Keratinocyte (primary cell): Measurements from ENCODE around the gene TIMM23B.
"Not testable (repeated sequence)": the region's sequence is repeated elsewhere in the genome, so short reads cannot be mapped to it uniquely, and the experiment has no call there.

Source experiments
- EZH2 ChIP-seq: IDR thresholded peaks from one replicate; pipeline ENCODE4 v1.6.1; 2012; ENCODE audit warnings: inconsistent platforms, mild to moderate bottlenecking, low read length, moderate library complexity
- TF ChIP-seq, protein P1 (sequence below), 3 experiments: IDR thresholded peaks in 1 of 3; conservative IDR thresholded peaks in 1 of 3; optimal IDR thresholded peaks in 1 of 3; 2 replicates in 2 of 3; 3 replicates in 1 of 3; pipeline versions ENCODE3 to v1.5.1; 2011; ENCODE audit warnings: low read length in 3 of 3, mild to moderate bottlenecking in 3 of 3, moderate library complexity in 2 of 3, control low read depth in 1 of 3, inconsistent platforms in 1 of 3; ENCODE audit not compliant: insufficient read depth in 2 of 3; ENCODE audit errors: extremely low read depth in 1 of 3

DNA sequence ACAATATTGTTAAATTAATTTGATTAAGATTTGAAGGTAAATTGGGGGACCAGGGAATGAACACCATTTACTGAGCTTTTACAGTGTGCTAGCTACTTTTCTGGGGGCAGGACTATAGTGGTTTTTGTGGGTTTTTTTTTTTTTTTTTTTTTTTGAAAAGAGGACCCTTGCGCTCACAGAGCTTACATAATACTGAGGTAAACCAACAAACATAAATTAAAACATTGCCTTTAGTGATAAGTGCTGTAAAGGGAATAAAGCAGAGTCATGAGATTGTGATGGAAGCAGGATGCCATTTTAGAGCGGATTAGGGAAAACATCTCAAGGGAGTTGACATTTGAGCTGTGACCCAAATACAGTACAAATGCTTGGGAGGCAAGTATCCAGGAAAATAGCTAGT is 1.8 kb downstream of the TIMM23B start:
- TF ChIP-seq, protein P1, sequence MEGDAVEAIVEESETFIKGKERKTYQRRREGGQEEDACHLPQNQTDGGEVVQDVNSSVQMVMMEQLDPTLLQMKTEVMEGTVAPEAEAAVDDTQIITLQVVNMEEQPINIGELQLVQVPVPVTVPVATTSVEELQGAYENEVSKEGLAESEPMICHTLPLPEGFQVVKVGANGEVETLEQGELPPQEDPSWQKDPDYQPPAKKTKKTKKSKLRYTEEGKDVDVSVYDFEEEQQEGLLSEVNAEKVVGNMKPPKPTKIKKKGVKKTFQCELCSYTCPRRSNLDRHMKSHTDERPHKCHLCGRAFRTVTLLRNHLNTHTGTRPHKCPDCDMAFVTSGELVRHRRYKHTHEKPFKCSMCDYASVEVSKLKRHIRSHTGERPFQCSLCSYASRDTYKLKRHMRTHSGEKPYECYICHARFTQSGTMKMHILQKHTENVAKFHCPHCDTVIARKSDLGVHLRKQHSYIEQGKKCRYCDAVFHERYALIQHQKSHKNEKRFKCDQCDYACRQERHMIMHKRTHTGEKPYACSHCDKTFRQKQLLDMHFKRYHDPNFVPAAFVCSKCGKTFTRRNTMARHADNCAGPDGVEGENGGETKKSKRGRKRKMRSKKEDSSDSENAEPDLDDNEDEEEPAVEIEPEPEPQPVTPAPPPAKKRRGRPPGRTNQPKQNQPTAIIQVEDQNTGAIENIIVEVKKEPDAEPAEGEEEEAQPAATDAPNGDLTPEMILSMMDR (optimal IDR thresholded peaks at IDR 0.05 in 1 of 3, IDR thresholded peaks at IDR 0.05 in 1 of 3, conservative IDR thresholded peaks at IDR 0.05 in 1 of 3; ENCODE audit: extremely low read depth in 1 of 3, insufficient read depth in 2 of 3, low read length in 3 of 3): not testable (repeated sequence)
- not testable (repeated sequence) for TF ChIP-seq EZH2
